ENCODE measurements around the gene UBAP1L. TPM values are rescaled to one million over a fixed set of nuclear protein-coding genes. Genes with fewer than 3 reads are reported as not detected.

Gene UBAP1L
- total and polyA plus RNA-seq, 8 donors = 2.7 to 12.4 (median 9.4) TPM

DNA sequence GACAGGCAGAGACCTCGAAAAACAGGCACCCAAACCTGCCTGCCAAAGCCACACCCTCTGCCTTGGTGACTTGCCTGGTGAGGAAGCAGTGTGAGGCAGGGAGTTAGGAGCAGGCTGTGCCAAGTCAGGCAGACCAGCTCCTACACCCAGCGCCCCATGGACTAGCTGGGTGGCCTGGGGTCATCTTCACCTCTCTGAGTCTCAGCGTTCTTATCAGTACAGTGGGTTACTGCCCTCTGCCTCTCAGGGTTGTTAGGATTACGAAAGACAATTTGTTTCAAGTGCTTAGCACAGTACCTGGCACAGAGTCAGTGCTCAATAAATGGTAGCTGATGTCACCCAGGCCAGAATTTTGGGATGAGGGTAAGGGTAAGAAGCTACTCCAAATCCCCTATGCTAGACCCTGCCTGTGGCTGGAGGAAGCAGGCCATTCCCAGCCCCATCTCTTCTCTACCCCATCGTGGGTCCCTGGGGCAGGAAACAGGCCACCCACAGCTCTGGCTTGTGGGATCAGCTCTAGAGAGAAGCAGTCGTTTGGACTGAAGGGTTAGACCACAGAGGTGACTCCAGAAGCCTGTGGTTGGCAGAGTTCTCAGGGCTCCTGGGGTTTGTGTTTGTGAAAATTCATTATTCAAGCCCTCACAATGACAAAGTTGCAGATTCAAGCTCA is 59.7 kb downstream of the UBAP1L start:
- Histone ChIP-seq H3K27ac (no peak overlapping the region), H3K9me3 (no peaks in the 10 kb centered on the region), H3K36me3 (no peaks in the 10 kb centered on the region), H3K4me1 (peaks cover 0 to 16% of the 10 kb centered on the region in 2 donors), H3K4me3 (no peak overlapping the region), H3K27me3 (no peaks in the 10 kb centered on the region)
- ATAC-seq (peak; percentile 54), DNase-seq (no peak)
- intact Hi-C loops (cut with DNase I) = no loop called here
- TF ChIP-seq, protein P1, sequence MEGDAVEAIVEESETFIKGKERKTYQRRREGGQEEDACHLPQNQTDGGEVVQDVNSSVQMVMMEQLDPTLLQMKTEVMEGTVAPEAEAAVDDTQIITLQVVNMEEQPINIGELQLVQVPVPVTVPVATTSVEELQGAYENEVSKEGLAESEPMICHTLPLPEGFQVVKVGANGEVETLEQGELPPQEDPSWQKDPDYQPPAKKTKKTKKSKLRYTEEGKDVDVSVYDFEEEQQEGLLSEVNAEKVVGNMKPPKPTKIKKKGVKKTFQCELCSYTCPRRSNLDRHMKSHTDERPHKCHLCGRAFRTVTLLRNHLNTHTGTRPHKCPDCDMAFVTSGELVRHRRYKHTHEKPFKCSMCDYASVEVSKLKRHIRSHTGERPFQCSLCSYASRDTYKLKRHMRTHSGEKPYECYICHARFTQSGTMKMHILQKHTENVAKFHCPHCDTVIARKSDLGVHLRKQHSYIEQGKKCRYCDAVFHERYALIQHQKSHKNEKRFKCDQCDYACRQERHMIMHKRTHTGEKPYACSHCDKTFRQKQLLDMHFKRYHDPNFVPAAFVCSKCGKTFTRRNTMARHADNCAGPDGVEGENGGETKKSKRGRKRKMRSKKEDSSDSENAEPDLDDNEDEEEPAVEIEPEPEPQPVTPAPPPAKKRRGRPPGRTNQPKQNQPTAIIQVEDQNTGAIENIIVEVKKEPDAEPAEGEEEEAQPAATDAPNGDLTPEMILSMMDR (IDR thresholded peaks at IDR 0.05) = no peak

DNA sequence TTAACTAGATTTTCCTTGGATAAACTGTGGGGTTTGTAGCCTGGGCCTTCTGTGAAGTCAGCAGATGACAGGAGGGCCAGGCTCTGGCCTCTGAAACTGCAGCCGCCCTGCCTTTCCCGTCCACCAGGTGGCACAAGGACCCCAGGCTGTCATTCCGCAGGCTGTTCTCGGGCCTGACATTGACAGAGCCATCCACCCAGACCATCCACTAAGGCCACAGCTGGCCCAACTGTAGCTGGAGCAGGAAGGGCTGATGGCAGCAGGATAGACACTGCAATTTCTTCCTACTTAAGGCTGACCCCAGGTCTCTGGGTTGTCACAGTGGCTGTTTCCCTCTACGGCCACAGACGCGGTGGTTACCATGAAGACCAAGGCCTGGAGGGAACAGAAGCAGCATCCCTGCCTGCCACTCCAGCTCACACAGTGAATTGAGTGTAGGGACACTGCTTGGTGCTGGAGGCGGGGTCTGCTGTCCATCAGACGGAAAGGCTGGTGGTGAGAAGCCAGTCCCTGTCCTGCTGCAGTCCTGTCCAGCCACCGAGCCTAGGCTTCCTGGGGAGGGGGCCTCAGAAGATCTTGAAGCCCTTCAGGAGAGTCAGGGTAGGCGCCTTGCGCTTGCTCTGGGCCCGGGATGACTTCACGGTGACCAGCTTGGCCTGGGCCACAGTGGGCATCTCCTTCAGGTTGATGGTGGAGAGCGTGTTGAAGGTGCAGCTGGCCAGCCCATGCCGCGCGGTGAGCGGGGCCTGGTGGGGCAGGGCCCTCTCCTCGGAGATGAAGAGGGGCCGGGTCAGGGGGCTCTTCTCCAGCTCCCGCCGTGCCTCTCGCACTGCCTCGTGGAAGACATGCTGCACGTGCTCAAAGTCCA is 60.4 kb downstream of the UBAP1L start:
- Histone ChIP-seq H3K27ac (no peak overlapping the region), H3K9me3 (no peaks in the 10 kb centered on the region), H3K27me3 (no peaks in the 10 kb centered on the region), H3K36me3 (no peaks in the 10 kb centered on the region), H3K4me3 (no peak overlapping the region), H3K4me1 (peaks cover 0 to 24% of the 10 kb centered on the region in 2 donors)
- intact Hi-C loops (cut with DNase I) = no loop called here
- DNase-seq (peak in 3 of 4 donors; percentile 57 to 86 (median 85)), ATAC-seq (peak; percentile 92)
- TF ChIP-seq, protein P1 (IDR thresholded peaks at IDR 0.05) = peak; percentile 67 to 83

DNA sequence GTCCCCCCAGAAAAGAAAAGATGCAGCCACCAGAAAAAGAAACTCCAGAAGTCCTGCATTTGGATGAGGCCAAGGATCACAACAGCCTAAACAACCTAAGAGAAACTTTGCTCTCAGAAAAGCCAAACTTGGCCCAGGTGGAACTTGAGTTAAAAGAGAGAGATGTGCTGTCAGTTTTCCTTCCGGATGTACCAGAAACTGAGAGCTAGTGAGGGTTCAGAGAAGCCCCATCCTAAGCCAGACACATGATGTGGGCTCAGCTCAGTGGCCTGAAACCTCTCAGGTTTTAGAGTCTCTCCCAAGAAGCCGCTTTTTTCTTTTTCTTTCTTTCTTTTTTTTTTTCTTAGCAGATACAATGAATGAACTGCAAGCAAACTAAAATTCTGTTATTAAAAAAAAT is 62.0 kb downstream of the UBAP1L start:
- TF ChIP-seq, protein P1 (IDR thresholded peaks at IDR 0.05) = no peak
- peaks cover 0 to 31% of the 10 kb centered on the region in 2 donors for H3K4me1 ChIP-seq
- intact Hi-C loops (cut with DNase I) = no loop called here
- H3K9me3 ChIP-seq = no peaks in the 10 kb centered on the region
- H3K27ac ChIP-seq = no peak overlapping the region
- H3K27me3 ChIP-seq = no peaks in the 10 kb centered on the region
- DNase-seq (no peak), ATAC-seq (no peak)
- H3K4me3 ChIP-seq = no peak overlapping the region
- H3K36me3 ChIP-seq = no peaks in the 10 kb centered on the region

DNA sequence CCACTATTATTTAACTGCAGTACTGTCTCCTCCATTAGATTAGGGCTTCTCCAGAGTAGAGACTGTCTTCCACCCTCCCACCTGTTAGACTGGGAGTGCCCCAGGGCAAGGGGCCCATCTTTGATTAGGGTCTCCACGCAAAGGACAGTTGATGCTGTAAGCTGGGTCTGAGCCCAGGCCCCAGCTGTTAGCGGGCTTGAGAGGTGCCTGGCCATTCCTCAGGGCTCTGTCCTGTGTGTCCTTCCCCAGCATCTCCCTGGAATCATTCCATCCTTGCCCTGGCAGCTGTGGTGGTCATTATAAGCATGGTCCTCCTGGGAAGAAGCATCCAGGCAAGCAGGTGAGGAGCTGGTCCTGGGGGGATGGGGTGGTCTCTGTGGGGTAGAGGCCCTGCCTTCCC is 63.7 kb downstream of the UBAP1L start:
- Histone ChIP-seq H3K9me3 (no peaks in the 10 kb centered on the region), H3K4me1 (peaks cover 0 to 31% of the 10 kb centered on the region in 2 donors), H3K4me3 (no peak overlapping the region), H3K36me3 (no peaks in the 10 kb centered on the region), H3K27me3 (no peaks in the 10 kb centered on the region), H3K27ac (no peak overlapping the region)
- ATAC-seq (no peak), DNase-seq (no peak)
- intact Hi-C loops (cut with DNase I) = no loop called here
- TF ChIP-seq, protein P1 (IDR thresholded peaks at IDR 0.05) = no peak

DNA sequence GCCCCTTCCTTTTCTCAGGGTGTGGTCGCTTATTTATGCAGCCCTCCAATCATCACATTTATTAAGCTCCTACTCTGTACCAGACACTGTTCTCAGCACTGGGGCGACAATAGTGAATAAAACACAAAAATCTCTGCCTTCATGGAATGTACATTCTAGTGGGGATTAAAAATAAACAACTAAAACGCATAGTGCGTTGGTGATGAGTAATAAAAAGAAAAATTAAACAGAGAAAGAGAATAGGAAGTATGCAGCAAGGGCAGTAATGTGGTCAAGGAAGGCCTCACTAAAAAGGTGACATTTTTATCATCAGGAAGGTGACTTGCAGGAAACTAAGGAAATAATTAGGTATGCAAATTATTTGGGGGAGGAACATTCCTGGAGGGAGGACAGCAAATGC is 64.7 kb downstream of the UBAP1L start:
- TF ChIP-seq, protein P1 (IDR thresholded peaks at IDR 0.05) = no peak
- Histone ChIP-seq H3K4me3 (no peak overlapping the region), H3K27me3 (no peaks in the 10 kb centered on the region), H3K27ac (no peak overlapping the region), H3K36me3 (no peaks in the 10 kb centered on the region), H3K9me3 (no peaks in the 10 kb centered on the region), H3K4me1 (peaks cover 0 to 29% of the 10 kb centered on the region in 2 donors)
- ATAC-seq (no peak), DNase-seq (no peak)
- intact Hi-C loops (cut with DNase I) = no loop called here

All from left lung (tissue), 10 donors.